Stimulated activated CD8-positive, alpha-beta memory T cell treated with anti-CD3 and anti-CD28 coated beads, Interleukin-12 subunit alpha, Interleukin-12 subunit beta, amount 100 ng/mL, for 24 hours (primary cell): ENCODE results near the gene ARMC3.
"Not testable (repeated sequence)": the region's sequence is repeated elsewhere in the genome, so short reads cannot be mapped to it uniquely, and the experiment has no call there.

Experiments used
- DNase-seq: peaks from one replicate; pipeline ENCODE4 v3.0.0-alpha.2; 2020; ENCODE audit errors: extremely low read depth

Gene ARMC3

GRCh38 chr10:23072593-23072992 lies 144.7 kb downstream of the ARMC3 start:
- DNase-seq = not testable (repeated sequence)

GRCh38 chr10:23073527-23073926 lies 145.7 kb downstream of the ARMC3 start:
- DNase-seq = no peak

- no peak for DNase-seq
Measured at GRCh38 chr10:23075672-23076071, 147.8 kb downstream of the ARMC3 start.

- DNase-seq = no peak
Measured at GRCh38 chr10:23078114-23078513, 150.3 kb downstream of the ARMC3 start.

GRCh38 chr10:23079700-23080099 lies 151.8 kb downstream of the ARMC3 start:
- no peak for DNase-seq

- DNase-seq = no peak
Measured at GRCh38 chr10:23080262-23080661, 152.4 kb downstream of the ARMC3 start.

GRCh38 chr10:23081221-23081750 lies 153.4 kb downstream of the ARMC3 start:
- no peak for DNase-seq

- DNase-seq = no peak
Measured at GRCh38 chr10:23081891-23082290, 154.0 kb downstream of the ARMC3 start.
